K562 (cell line): ENCODE measurements around the gene BAZ2A. TPM values are rescaled to one million over a fixed set of nuclear protein-coding genes. Genes with fewer than 3 reads are reported as not detected.

Experiments
- ARID2 ChIP-seq: fragments of 450-650 bp; IDR thresholded peaks from 2 replicates; pipeline ENCODE4 v1.6.1; 2017; ENCODE audit warnings: antibody characterized with exemption, mild to moderate bottlenecking
- CBX2 ChIP-seq: fragments of 200-600 bp; sonication (generic); IDR thresholded peaks from one replicate; pipeline ENCODE4 v1.6.1; 2012; ENCODE audit warnings: mild to moderate bottlenecking, low read length, inconsistent platforms; ENCODE audit not compliant: insufficient read depth, poor library complexity, severe bottlenecking
- CEBPG ChIP-seq, 3 experiments: fragments of 200-800 bp in 1 of 3; sonication (Bioruptor generic) in 1 of 3; sonication (generic) in 1 of 3; formaldehyde crosslinking in 1 of 3; IDR thresholded peaks in 2 of 3; conservative IDR thresholded peaks in 1 of 3; 2 replicates each; pipeline versions ENCODE4 v1.6.1 to v1.8.0; 2016 to 2022; ENCODE audit warnings: missing compliant biosample characterization in 2 of 3, missing genetic modification characterization in 2 of 3, mild to moderate bottlenecking in 1 of 3, missing genetic modification reagents in 1 of 3
- FOSL1 ChIP-seq: fragments of 200-800 bp; sonication (Bioruptor generic); conservative IDR thresholded peaks from 2 replicates; pipeline ENCODE4 v1.6.1; 2016; ENCODE audit warnings: missing genetic modification characterization, missing compliant biosample characterization
- GABPB2 ChIP-seq: fragments of 250-450 bp; sonication (Bioruptor Pico); conservative IDR thresholded peaks from 2 replicates; pipeline ENCODE4 v1.5.1; 2021; ENCODE audit warnings: mild to moderate bottlenecking
- HLTF ChIP-seq: fragments of 450-650 bp; IDR thresholded peaks from 2 replicates; pipeline ENCODE4 v1.6.1; 2016
- HNRNPUL1 ChIP-seq: fragments of 200-400 bp; formaldehyde crosslinking; IDR thresholded peaks from 2 replicates; pipeline ENCODE4 v1.6.1; 2017; ENCODE audit warnings: low read length
- JUNB ChIP-seq: fragments of 450-650 bp; formaldehyde crosslinking; conservative IDR thresholded peaks from 2 replicates; pipeline ENCODE4 v1.4.0; 2020; ENCODE audit warnings: mild to moderate bottlenecking
- L3MBTL2 ChIP-seq: fragments of 450-650 bp; IDR thresholded peaks from 2 replicates; pipeline ENCODE4 v1.6.1; 2016; ENCODE audit warnings: mild to moderate bottlenecking, moderate library complexity
- LARP7 ChIP-seq: fragments of 450-650 bp; IDR thresholded peaks from 2 replicates; pipeline ENCODE4 v1.6.1; 2016
- MAFK ChIP-seq: IDR thresholded peaks from 2 replicates; pipeline ENCODE4 v1.6.1; 2011; ENCODE audit warnings: low read length, improper control_type of control experiment
- NFIC ChIP-seq: fragments of 450-650 bp; IDR thresholded peaks from 2 replicates; pipeline ENCODE4 v1.6.1; 2017; ENCODE audit warnings: mild to moderate bottlenecking, inconsistent platforms
- NFYB ChIP-seq: IDR thresholded peaks from 2 replicates; pipeline ENCODE4 v1.6.1; 2011; ENCODE audit warnings: mild to moderate bottlenecking, moderate library complexity; ENCODE audit not compliant: insufficient read length; ENCODE audit errors: extremely low read depth
- NR2C2 ChIP-seq, 2 experiments: fragments of 200-800 bp in 1 of 2; sonication (Bioruptor generic) in 1 of 2; sonication (generic) in 1 of 2; formaldehyde crosslinking in 1 of 2; IDR thresholded peaks; 2 replicates each; pipeline versions ENCODE4 v1.6.1 to v1.8.0; 2016 to 2022; ENCODE audit warnings: mild to moderate bottlenecking in 1 of 2, missing compliant biosample characterization in 1 of 2, missing genetic modification characterization in 1 of 2, missing genetic modification reagents in 1 of 2
- PHB2 ChIP-seq: fragments of 450-650 bp; IDR thresholded peaks from 2 replicates; pipeline ENCODE4 v1.6.1; 2017; ENCODE audit warnings: low read depth
- SMARCE1 ChIP-seq: fragments of 450-650 bp; IDR thresholded peaks from 2 replicates; pipeline ENCODE4 v1.7.1; 2016; ENCODE audit warnings: mild to moderate bottlenecking
- TSC22D4 ChIP-seq: fragments of 450-650 bp; IDR thresholded peaks from 2 replicates; pipeline ENCODE4 v1.6.1; 2016; ENCODE audit warnings: missing genetic modification characterization, missing biosample characterization, control low read depth
- YBX1 ChIP-seq: fragments of 450-650 bp; IDR thresholded peaks from 2 replicates; pipeline ENCODE4 v1.7.1; 2016; ENCODE audit warnings: mild to moderate bottlenecking
- ZKSCAN1 ChIP-seq: fragments of 150-350 bp; IDR thresholded peaks from 2 replicates; pipeline ENCODE4 v1.6.1; 2016; ENCODE audit warnings: low read depth, low read length
- ZNF77 ChIP-seq: fragments of 250-450 bp; sonication (Bioruptor Pico); IDR thresholded peaks from 2 replicates; pipeline ENCODE4 v1.5.0; 2020
- polyA plus RNA-seq, 8 experiments: library from polyadenylated mRNA; depleted of rRNA in 4 of 8; stranded (reverse) in 5 of 8; unstranded in 3 of 8; fragments of >200 nt; fragmentation: Nextera tagmentation in 2 of 8; fragmentation: Illumina TruSeq in 1 of 8; extraction: Ambion mirVana in 2 of 8; extraction: Trizol in 1 of 8; gene quantifications; 2 replicates each; pipeline versions ENCODE4 v1.2.1 to v1.2.3, GENCODE V29; 2011 to 2014; ENCODE audit warnings: inconsistent platforms in 1 of 8, missing spikeins in 1 of 8
- total RNA-seq, 7 experiments: library from RNA; depleted of rRNA in 6 of 7; stranded (reverse); fragments of >200 nt in 6 of 7; fragmentation: Illumina TruSeq in 2 of 7; extraction: Trizol in 2 of 7; gene quantifications; 2 replicates each; pipeline versions ENCODE4 v1.2.1 to v1.2.3, GENCODE V29; 2011 to 2021; ENCODE audit warnings: low replicate concordance in 1 of 7
- TF ChIP-seq, protein P1 (sequence below): sonication (generic); formaldehyde crosslinking; IDR thresholded peaks from 2 replicates; pipeline ENCODE4 v1.8.1; 2022; ENCODE audit warnings: missing genetic modification reagents
- TF ChIP-seq, protein P2 (sequence below): fragments of 450-650 bp; formaldehyde crosslinking; IDR thresholded peaks from 2 replicates; pipeline ENCODE4 v1.4.0; 2022; ENCODE audit warnings: missing genetic modification characterization
- TF ChIP-seq, protein P3 (sequence below): fragments of 250-450 bp; sonication (Bioruptor Pico); IDR thresholded peaks from 2 replicates; pipeline ENCODE4 v1.5.0; 2021
- TF ChIP-seq, protein P4 (sequence below): fragments of 450-650 bp; IDR thresholded peaks from one replicate; pipeline ENCODE4 v1.6.1; 2018; ENCODE audit warnings: mild to moderate bottlenecking, moderate library complexity; ENCODE audit not compliant: partially characterized antibody
- TF ChIP-seq, protein P5 (sequence below): IDR thresholded peaks from 3 replicates; pipeline ENCODE4 v1.6.1; 2011; ENCODE audit warnings: borderline replicate concordance, mild to moderate bottlenecking; ENCODE audit not compliant: insufficient read length, insufficient read depth

Gene BAZ2A
- total and polyA plus RNA-seq, 9 of the 15 experiments (the other 6 are each of a cell fraction or from before 2014, with no cell fraction given) = 4.5 to 86.4 (median 26.2) TPM

DNA sequence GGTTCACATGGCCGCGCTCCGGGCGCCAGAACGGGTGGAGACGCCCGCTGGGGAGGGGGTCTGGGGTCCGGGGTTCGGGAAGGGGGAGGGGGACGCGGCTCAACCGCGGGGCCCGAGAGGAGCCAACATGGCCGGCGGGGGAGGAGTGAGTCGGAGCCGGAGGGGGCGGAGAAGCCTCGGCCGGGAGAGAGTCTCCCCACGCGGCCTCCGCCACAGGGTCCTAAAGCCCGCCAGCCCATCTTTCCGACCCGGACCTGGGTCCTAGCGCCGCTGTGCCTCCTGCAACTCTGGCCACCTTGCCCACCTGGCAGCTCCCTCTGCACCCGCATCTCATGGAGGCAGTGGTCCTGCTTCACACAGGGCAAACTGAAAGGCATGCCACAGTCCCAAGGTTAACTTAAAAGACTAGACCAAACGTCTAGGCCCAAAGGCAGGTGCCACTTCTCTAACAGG lies at the start of gene BAZ2A (continued):
- TF ChIP-seq TSC22D4 (tag) = no peak
- TF ChIP-seq YBX1 = no peak
- TF ChIP-seq SMARCE1 = no peak
- no peak for TF ChIP-seq NFYB
- TF ChIP-seq MAFK = no peak
- TF ChIP-seq, protein P1, sequence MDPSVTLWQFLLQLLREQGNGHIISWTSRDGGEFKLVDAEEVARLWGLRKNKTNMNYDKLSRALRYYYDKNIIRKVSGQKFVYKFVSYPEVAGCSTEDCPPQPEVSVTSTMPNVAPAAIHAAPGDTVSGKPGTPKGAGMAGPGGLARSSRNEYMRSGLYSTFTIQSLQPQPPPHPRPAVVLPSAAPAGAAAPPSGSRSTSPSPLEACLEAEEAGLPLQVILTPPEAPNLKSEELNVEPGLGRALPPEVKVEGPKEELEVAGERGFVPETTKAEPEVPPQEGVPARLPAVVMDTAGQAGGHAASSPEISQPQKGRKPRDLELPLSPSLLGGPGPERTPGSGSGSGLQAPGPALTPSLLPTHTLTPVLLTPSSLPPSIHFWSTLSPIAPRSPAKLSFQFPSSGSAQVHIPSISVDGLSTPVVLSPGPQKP (CRISPR knock-in tag) = no peak
- no peak for TF ChIP-seq FOSL1
- TF ChIP-seq, protein P2, sequence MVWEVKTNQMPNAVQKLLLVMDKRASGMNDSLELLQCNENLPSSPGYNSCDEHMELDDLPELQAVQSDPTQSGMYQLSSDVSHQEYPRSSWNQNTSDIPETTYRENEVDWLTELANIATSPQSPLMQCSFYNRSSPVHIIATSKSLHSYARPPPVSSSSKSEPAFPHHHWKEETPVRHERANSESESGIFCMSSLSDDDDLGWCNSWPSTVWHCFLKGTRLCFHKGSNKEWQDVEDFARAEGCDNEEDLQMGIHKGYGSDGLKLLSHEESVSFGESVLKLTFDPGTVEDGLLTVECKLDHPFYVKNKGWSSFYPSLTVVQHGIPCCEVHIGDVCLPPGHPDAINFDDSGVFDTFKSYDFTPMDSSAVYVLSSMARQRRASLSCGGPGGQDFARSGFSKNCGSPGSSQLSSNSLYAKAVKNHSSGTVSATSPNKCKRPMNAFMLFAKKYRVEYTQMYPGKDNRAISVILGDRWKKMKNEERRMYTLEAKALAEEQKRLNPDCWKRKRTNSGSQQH (CRISPR knock-in tag) = no peak
- no peak for TF ChIP-seq LARP7
- TF ChIP-seq, protein P3, sequence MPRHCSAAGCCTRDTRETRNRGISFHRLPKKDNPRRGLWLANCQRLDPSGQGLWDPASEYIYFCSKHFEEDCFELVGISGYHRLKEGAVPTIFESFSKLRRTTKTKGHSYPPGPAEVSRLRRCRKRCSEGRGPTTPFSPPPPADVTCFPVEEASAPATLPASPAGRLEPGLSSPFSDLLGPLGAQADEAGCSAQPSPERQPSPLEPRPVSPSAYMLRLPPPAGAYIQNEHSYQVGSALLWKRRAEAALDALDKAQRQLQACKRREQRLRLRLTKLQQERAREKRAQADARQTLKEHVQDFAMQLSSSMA (CRISPR knock-in tag) = no peak
- no peak for TF ChIP-seq HLTF
- peak; percentile 44; the same call in 1 of the 2 replicates for TF ChIP-seq NFIC
- TF ChIP-seq ARID2 = no peak
- no peak for TF ChIP-seq HNRNPUL1
- TF ChIP-seq JUNB (CRISPR knock-in tag) = no peak
- no peak for TF ChIP-seq CBX2
- TF ChIP-seq, protein P4, sequence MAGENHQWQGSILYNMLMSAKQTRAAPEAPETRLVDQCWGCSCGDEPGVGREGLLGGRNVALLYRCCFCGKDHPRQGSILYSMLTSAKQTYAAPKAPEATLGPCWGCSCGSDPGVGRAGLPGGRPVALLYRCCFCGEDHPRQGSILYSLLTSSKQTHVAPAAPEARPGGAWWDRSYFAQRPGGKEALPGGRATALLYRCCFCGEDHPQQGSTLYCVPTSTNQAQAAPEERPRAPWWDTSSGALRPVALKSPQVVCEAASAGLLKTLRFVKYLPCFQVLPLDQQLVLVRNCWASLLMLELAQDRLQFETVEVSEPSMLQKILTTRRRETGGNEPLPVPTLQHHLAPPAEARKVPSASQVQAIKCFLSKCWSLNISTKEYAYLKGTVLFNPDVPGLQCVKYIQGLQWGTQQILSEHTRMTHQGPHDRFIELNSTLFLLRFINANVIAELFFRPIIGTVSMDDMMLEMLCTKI = no peak
- no peak for TF ChIP-seq GABPB2
- TF ChIP-seq, protein P5, sequence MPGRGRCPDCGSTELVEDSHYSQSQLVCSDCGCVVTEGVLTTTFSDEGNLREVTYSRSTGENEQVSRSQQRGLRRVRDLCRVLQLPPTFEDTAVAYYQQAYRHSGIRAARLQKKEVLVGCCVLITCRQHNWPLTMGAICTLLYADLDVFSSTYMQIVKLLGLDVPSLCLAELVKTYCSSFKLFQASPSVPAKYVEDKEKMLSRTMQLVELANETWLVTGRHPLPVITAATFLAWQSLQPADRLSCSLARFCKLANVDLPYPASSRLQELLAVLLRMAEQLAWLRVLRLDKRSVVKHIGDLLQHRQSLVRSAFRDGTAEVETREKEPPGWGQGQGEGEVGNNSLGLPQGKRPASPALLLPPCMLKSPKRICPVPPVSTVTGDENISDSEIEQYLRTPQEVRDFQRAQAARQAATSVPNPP = no peak
- TF ChIP-seq PHB2 = no peak
- no peak for TF ChIP-seq CEBPG (CRISPR knock-in tag; IDR thresholded peaks at IDR 0.05)
- TF ChIP-seq CEBPG (tag; conservative IDR thresholded peaks at IDR 0.05 in 1 of 2, IDR thresholded peaks at IDR 0.05 in 1 of 2) = no peak
- no peak for TF ChIP-seq ZNF77
- TF ChIP-seq ZKSCAN1 = no peak
- no peak; the same call in 1 of the 2 replicates for TF ChIP-seq NR2C2 (CRISPR knock-in tag; IDR thresholded peaks at IDR 0.05)
- TF ChIP-seq NR2C2 (tag; IDR thresholded peaks at IDR 0.05) = no peak
- TF ChIP-seq L3MBTL2 = no peak
